Measurements from ENCODE around the gene RFPL3. TPM values are rescaled to one million over a fixed set of nuclear protein-coding genes. Genes with fewer than 3 reads are reported as not detected.

The RFPL3 gene
- total RNA-seq, 1 donor from 2014 or later: not detected

DNA sequence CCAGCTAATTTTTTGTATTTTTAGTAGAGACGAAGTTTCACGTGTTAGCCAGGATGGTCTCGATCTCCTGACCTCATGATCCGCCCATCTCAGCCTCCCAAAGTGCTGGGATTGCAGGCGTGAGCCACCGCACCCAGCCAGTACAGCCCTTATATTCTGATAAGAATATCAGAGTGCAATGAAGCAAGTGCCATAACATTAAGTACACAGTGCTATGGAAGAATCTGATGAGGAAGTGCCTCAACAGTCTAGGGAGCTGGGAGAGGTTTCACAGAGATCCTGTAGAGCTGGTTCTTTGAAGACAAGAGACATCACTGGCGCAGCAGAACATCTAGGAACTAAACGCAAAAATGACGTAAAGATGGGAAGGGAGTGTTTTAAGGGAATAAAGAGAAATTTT lies 52.3 kb downstream of the RFPL3 start:
- no peaks in the 10 kb centered on the region for H3K36me3 Mint-ChIP-seq (ENCODE audit: unreplicated experiment)
- H3K27me3 Mint-ChIP-seq (ENCODE audit: unreplicated experiment): no peaks in the 10 kb centered on the region
- H3K4me3 Mint-ChIP-seq (ENCODE audit: unreplicated experiment): peak overlapping the region; percentile 83
- peaks cover 12% of the 10 kb centered on the region for H3K4me1 Mint-ChIP-seq (ENCODE audit: low read depth, unreplicated experiment)
- no peak for DNase-seq
- H3K9me3 Mint-ChIP-seq (ENCODE audit: unreplicated experiment): peaks cover 2% of the 10 kb centered on the region
- TF ChIP-seq, protein P1, sequence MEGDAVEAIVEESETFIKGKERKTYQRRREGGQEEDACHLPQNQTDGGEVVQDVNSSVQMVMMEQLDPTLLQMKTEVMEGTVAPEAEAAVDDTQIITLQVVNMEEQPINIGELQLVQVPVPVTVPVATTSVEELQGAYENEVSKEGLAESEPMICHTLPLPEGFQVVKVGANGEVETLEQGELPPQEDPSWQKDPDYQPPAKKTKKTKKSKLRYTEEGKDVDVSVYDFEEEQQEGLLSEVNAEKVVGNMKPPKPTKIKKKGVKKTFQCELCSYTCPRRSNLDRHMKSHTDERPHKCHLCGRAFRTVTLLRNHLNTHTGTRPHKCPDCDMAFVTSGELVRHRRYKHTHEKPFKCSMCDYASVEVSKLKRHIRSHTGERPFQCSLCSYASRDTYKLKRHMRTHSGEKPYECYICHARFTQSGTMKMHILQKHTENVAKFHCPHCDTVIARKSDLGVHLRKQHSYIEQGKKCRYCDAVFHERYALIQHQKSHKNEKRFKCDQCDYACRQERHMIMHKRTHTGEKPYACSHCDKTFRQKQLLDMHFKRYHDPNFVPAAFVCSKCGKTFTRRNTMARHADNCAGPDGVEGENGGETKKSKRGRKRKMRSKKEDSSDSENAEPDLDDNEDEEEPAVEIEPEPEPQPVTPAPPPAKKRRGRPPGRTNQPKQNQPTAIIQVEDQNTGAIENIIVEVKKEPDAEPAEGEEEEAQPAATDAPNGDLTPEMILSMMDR (IDR thresholded peaks at IDR 0.05; ENCODE audit: partially characterized antibody, unreplicated experiment): no peak
- H3K27ac Mint-ChIP-seq (ENCODE audit: unreplicated experiment): peak overlapping the region; percentile 69

DNA sequence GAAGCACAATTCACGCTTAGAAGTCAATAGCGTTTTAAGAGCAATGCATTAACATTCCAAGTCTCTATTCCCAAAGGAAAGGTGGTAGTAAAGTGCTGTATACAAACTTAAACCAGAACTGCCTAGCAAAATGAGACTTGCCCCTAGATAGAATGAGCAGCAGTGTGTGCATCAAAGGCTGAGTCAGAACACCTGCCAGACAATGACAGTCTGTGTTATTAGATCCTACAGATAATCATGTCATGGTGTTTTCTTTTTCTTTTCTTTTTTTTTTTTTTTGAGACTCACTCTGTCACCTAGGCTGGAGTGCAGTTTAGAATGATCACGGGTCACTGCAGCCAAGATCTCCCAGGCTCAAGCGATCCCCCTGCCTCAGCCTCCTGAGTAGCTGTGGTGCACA lies 52.8 kb downstream of the RFPL3 start:
- no peaks in the 10 kb centered on the region for H3K27me3 Mint-ChIP-seq (ENCODE audit: unreplicated experiment)
- TF ChIP-seq, protein P1 (IDR thresholded peaks at IDR 0.05; ENCODE audit: partially characterized antibody, unreplicated experiment): no peak
- peaks cover 2% of the 10 kb centered on the region for H3K9me3 Mint-ChIP-seq (ENCODE audit: unreplicated experiment)
- peak overlapping the region; percentile 69 for H3K27ac Mint-ChIP-seq (ENCODE audit: unreplicated experiment)
- no peak for DNase-seq
- H3K4me1 Mint-ChIP-seq (ENCODE audit: low read depth, unreplicated experiment): peaks cover 12% of the 10 kb centered on the region
- no peaks in the 10 kb centered on the region for H3K36me3 Mint-ChIP-seq (ENCODE audit: unreplicated experiment)
- peak overlapping the region; percentile 97 for H3K4me3 Mint-ChIP-seq (ENCODE audit: unreplicated experiment)

Other genes starting within 250 kb of the RFPL3 start
- gene C22orf42, start 198.6 kb upstream of the RFPL3 start, total RNA-seq (ENCODE audit: unreplicated experiment): not detected
- 1.4 TPM for gene RFPL2, start 152.8 kb upstream of the RFPL3 start, total RNA-seq (ENCODE audit: unreplicated experiment)
- not detected for gene SLC5A4, start 102.5 kb upstream of the RFPL3 start, total RNA-seq (ENCODE audit: unreplicated experiment)
- gene RTCB, start 54.4 kb downstream of the RFPL3 start, total RNA-seq (ENCODE audit: unreplicated experiment): 87.6 TPM
- not detected for gene BPIFC, start 106.6 kb downstream of the RFPL3 start, total RNA-seq (ENCODE audit: unreplicated experiment)
- gene FBXO7, start 116.9 kb downstream of the RFPL3 start, total RNA-seq (ENCODE audit: unreplicated experiment): 78.3 TPM